GM23338 (cell line): Measurements from ENCODE around the gene MTX2. TPM values are rescaled to one million over a fixed set of nuclear protein-coding genes. Genes with fewer than 3 reads are reported as not detected.

Experiments used
- ATAC-seq: fragments of 200-7000 bp; cut with Tn5 transposase; 3 replicates; pipeline ENCODE4 v1.9.1; 2020
- DNase-seq: peaks from one replicate; pipeline ENCODE4 v3.0.0-alpha.2; 2015; ENCODE audit warnings: low spot score
- H2AFZ ChIP-seq: fragments of 200-600 bp; sonication (generic); 2 replicates; pipeline ENCODE4 v1.8.0; 2016; ENCODE audit warnings: antibody characterized with exemption, mild to moderate bottlenecking, moderate library complexity
- H3F3A ChIP-seq: fragments of 200-600 bp; sonication (generic); replicated peaks from 2 replicates; pipeline ENCODE4 v1.8.0; 2017; ENCODE audit warnings: antibody characterized with exemption, mixed run types, low read depth
- H3K27ac ChIP-seq: fragments of 200-600 bp; sonication (generic); 2 replicates; pipeline ENCODE4 v1.6.1; 2016; ENCODE audit warnings: low read depth
- H3K27me3 ChIP-seq: fragments of 200-600 bp; sonication (generic); 2 replicates; pipeline ENCODE4 v1.8.0; 2016; ENCODE audit warnings: mild to moderate bottlenecking, mixed run types, moderate library complexity; ENCODE audit not compliant: insufficient read depth
- H3K36me3 ChIP-seq: fragments of 200-600 bp; sonication (generic); 2 replicates; pipeline ENCODE4 v1.8.0; 2016; ENCODE audit warnings: mild to moderate bottlenecking; ENCODE audit not compliant: insufficient read depth
- H3K4me1 ChIP-seq: fragments of 200-600 bp; sonication (generic); 2 replicates; pipeline ENCODE4 v1.8.0; 2016; ENCODE audit warnings: mild to moderate bottlenecking, moderate library complexity; ENCODE audit not compliant: insufficient read depth
- H3K4me2 ChIP-seq: fragments of 200-600 bp; sonication (generic); 2 replicates; pipeline ENCODE4 v1.7.1; 2017; ENCODE audit warnings: mixed run types
- H3K4me3 ChIP-seq: fragments of 200-600 bp; sonication (generic); 2 replicates; pipeline ENCODE4 v1.6.1; 2016; ENCODE audit warnings: mixed run types
- H3K79me2 ChIP-seq: fragments of 200-600 bp; sonication (generic); replicated peaks from 2 replicates; pipeline ENCODE4 v1.8.0; 2017; ENCODE audit warnings: mild to moderate bottlenecking; ENCODE audit not compliant: insufficient read depth
- H3K9me2 ChIP-seq: fragments of 200-600 bp; sonication (generic); 2 replicates; pipeline ENCODE4 v1.8.0; 2017; ENCODE audit not compliant: insufficient read depth
- H4K20me1 ChIP-seq: fragments of 200-600 bp; sonication (generic); replicated peaks from 2 replicates; pipeline ENCODE4 v1.8.0; 2017; ENCODE audit warnings: mild to moderate bottlenecking; ENCODE audit not compliant: insufficient read depth
- H3K27ac Mint-ChIP-seq: 2 replicates; pipeline ENCODE4 v1.8.0; 2020; ENCODE audit warnings: inconsistent platforms, mild to moderate bottlenecking, moderate library complexity, mixed read lengths
- H3K27me3 Mint-ChIP-seq: 3 replicates; pipeline ENCODE4 v1.8.0; 2022; ENCODE audit warnings: low read depth, mild to moderate bottlenecking, moderate library complexity, mixed read lengths, inconsistent platforms; ENCODE audit not compliant: insufficient read depth, poor library complexity
- H3K36me3 Mint-ChIP-seq: 3 replicates; pipeline ENCODE4 v1.8.0; 2021; ENCODE audit warnings: low read depth, mild to moderate bottlenecking, inconsistent platforms, moderate library complexity, mixed read lengths
- H3K4me1 Mint-ChIP-seq: 3 replicates; pipeline ENCODE4 v1.8.0; 2020; ENCODE audit warnings: mild to moderate bottlenecking, inconsistent platforms, mixed read lengths
- H3K4me3 Mint-ChIP-seq: 3 replicates; pipeline ENCODE4 v1.8.0; 2021; ENCODE audit warnings: moderate library complexity, mild to moderate bottlenecking, inconsistent platforms, mixed read lengths
- H3K9me3 Mint-ChIP-seq: 3 replicates; pipeline ENCODE4 v1.8.0; 2020; ENCODE audit warnings: moderate library complexity, mild to moderate bottlenecking, inconsistent platforms, mixed read lengths
- CREB1 ChIP-seq: fragments of 250-450 bp; sonication (Bioruptor Pico); IDR thresholded peaks from 2 replicates; pipeline ENCODE4 v1.5.0; 2020; ENCODE audit warnings: low read depth, mild to moderate bottlenecking, moderate library complexity
- ETS1 ChIP-seq: IDR thresholded peaks from 2 replicates; pipeline ENCODE4 v1.6.1; 2016; ENCODE audit warnings: antibody characterized with exemption
- EZH2 ChIP-seq: fragments of 200-600 bp; sonication (generic); IDR thresholded peaks from one replicate; pipeline ENCODE4 v1.8.0; 2017; ENCODE audit warnings: antibody characterized with exemption, mild to moderate bottlenecking, low read depth; ENCODE audit not compliant: unreplicated experiment
- EZH2phosphoT487 ChIP-seq: fragments of 200-600 bp; sonication (generic); IDR thresholded peaks from one replicate; pipeline ENCODE4 v1.8.1; 2018; ENCODE audit warnings: antibody characterized with exemption; ENCODE audit not compliant: unreplicated experiment
- JUNB ChIP-seq: IDR thresholded peaks from one replicate; pipeline ENCODE4 v1.6.1; 2016; ENCODE audit warnings: antibody characterized with exemption; ENCODE audit not compliant: unreplicated experiment
- NANOG ChIP-seq: IDR thresholded peaks from 2 replicates; pipeline ENCODE4 v1.6.1; 2016; ENCODE audit warnings: antibody characterized with exemption, borderline replicate concordance
- POLR2AphosphoS5 ChIP-seq: IDR thresholded peaks from 2 replicates; pipeline ENCODE4 v1.6.1; 2016; ENCODE audit warnings: antibody characterized with exemption, low read depth
- REST ChIP-seq: IDR thresholded peaks from one replicate; pipeline ENCODE4 v1.6.1; 2018; ENCODE audit warnings: antibody characterized with exemption; ENCODE audit not compliant: unreplicated experiment
- STAT1 ChIP-seq: IDR thresholded peaks from one replicate; pipeline ENCODE4 v1.6.1; 2016; ENCODE audit warnings: antibody characterized with exemption; ENCODE audit not compliant: unreplicated experiment
- ZNF114 ChIP-seq: fragments of 250-450 bp; sonication (Bioruptor Pico); IDR thresholded peaks from 2 replicates; pipeline ENCODE4 v1.5.0; 2020; ENCODE audit warnings: mild to moderate bottlenecking, moderate library complexity
- ZNF331 ChIP-seq: fragments of 250-450 bp; sonication (Bioruptor Pico); IDR thresholded peaks from 2 replicates; pipeline ENCODE4 v1.5.0; 2020; ENCODE audit warnings: low read depth, mild to moderate bottlenecking, moderate library complexity
- ZNF462 ChIP-seq: fragments of 250-450 bp; sonication (Bioruptor Pico); IDR thresholded peaks from 2 replicates; pipeline ENCODE4 v1.5.0; 2020; ENCODE audit warnings: mild to moderate bottlenecking, moderate library complexity
- polyA plus RNA-seq: library from polyadenylated mRNA; unstranded; fragments of >200 nt; fragmentation: Nextera tagmentation; extraction: Ambion mirVana; gene quantifications from 2 replicates; pipeline ENCODE4 v1.2.1, GENCODE V29; 2016
- total RNA-seq: library from RNA; depleted of rRNA; stranded (reverse); fragments of >200 nt; shearing (Covaris generic); gene quantifications from 2 replicates; pipeline ENCODE4 v1.2.3, GENCODE V29; 2014
- TF ChIP-seq, protein P1 (sequence below), 2 experiments: fragments of 200-600 bp in 1 of 2; sonication (generic) in 1 of 2; conservative IDR thresholded peaks; 2 replicates each; pipeline versions ENCODE4 v1.5.1 to v1.6.1; 2016 to 2017; ENCODE audit warnings: antibody characterized with exemption in 2 of 2, low read depth in 2 of 2, mild to moderate bottlenecking in 2 of 2, moderate library complexity in 1 of 2

The MTX2 gene
- total and polyA plus RNA-seq, 2 experiments from 2014 or later, result 37.5 to 81.7 TPM

DNA sequence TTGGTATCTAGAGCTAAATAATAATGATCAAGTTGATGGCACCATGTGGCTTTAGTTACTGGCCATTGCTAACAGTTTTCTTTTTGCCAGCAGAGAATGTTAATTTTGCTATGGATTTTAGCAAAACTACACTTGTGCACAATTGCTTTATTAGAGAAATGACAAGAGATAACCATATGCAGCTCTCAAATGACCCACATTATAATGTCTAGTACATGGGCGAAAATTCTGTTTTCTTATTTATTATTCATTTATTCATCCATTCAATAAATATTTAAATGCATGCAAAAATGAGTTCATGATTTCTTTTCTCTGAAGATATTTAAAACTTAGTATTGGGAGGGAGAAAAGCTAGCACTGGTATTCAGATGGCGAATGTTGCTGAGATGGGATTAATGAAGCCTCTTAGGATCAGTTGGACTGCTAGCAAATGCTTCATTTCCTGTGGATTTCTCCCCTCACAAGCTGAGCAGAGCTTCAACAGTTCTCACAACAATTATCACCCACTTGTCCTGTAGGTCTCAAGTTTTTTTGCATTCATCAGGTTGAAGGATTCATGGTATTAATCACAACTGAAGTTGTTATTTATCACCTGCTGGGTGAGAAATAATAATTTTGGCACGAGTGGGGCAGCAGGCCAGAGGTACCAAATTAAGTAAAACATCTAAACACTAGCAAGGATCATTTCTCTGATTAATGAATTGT is 95.2 kb downstream of the MTX2 start:
- no peak overlapping the region for H3K4me3 ChIP-seq
- H3K9me2 ChIP-seq, result no peaks in the 10 kb centered on the region
- no peak overlapping the region for H3K4me3 Mint-ChIP-seq
- no peaks in the 10 kb centered on the region for H3K27me3 Mint-ChIP-seq
- H3K27ac Mint-ChIP-seq, result no peak overlapping the region
- DNase-seq, result no peak
- no peaks in the 10 kb centered on the region for H4K20me1 ChIP-seq
- H3K27me3 ChIP-seq, result no peaks in the 10 kb centered on the region
- H3K9me3 Mint-ChIP-seq, result peaks cover 5% of the 10 kb centered on the region; the same call in 2 of the 3 replicates
- no peak for TF ChIP-seq ZNF114
- TF ChIP-seq ETS1, result no peak
- TF ChIP-seq POLR2AphosphoS5, result no peak
- TF ChIP-seq ZNF331 (CRISPR knock-in tag), result no peak
- no peak for TF ChIP-seq CREB1 (CRISPR knock-in tag)
- TF ChIP-seq ZNF462 (CRISPR knock-in tag), result no peak
- TF ChIP-seq NANOG, result no peak
- TF ChIP-seq STAT1, result no peak
- no peak for TF ChIP-seq EZH2phosphoT487
- TF ChIP-seq JUNB, result no peak
- TF ChIP-seq EZH2, result no peak
- TF ChIP-seq REST, result no peak
- TF ChIP-seq, protein P1, sequence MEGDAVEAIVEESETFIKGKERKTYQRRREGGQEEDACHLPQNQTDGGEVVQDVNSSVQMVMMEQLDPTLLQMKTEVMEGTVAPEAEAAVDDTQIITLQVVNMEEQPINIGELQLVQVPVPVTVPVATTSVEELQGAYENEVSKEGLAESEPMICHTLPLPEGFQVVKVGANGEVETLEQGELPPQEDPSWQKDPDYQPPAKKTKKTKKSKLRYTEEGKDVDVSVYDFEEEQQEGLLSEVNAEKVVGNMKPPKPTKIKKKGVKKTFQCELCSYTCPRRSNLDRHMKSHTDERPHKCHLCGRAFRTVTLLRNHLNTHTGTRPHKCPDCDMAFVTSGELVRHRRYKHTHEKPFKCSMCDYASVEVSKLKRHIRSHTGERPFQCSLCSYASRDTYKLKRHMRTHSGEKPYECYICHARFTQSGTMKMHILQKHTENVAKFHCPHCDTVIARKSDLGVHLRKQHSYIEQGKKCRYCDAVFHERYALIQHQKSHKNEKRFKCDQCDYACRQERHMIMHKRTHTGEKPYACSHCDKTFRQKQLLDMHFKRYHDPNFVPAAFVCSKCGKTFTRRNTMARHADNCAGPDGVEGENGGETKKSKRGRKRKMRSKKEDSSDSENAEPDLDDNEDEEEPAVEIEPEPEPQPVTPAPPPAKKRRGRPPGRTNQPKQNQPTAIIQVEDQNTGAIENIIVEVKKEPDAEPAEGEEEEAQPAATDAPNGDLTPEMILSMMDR (conservative IDR thresholded peaks at IDR 0.05; ENCODE audit: low read depth in 2 of 2), result no peak
- H3K79me2 ChIP-seq, result no peaks in the 10 kb centered on the region
- H3K4me1 Mint-ChIP-seq, result no peaks in the 10 kb centered on the region
- no peaks in the 10 kb centered on the region for H3K4me1 ChIP-seq
- H3K36me3 ChIP-seq, result no peaks in the 10 kb centered on the region
- H3F3A ChIP-seq, result no peaks in the 10 kb centered on the region
- no peak for ATAC-seq
- no peak overlapping the region for H2AFZ ChIP-seq
- H3K36me3 Mint-ChIP-seq, result peaks cover 4% of the 10 kb centered on the region; the same call in 1 of the 3 replicates
- no peak overlapping the region for H3K27ac ChIP-seq
- no peak overlapping the region for H3K4me2 ChIP-seq
